HepG2 (cell line): ENCODE measurements around the gene NVL. TPM values are rescaled to one million over a fixed set of nuclear protein-coding genes. Genes with fewer than 3 reads are reported as not detected.
"Not testable (repeated sequence)": the region's sequence is repeated elsewhere in the genome, so short reads cannot be mapped to it uniquely, and the experiment has no call there.

ENCODE experiments used
- ATAC-seq: fragments of 200-7000 bp; cut with Tn5 transposase; 3 replicates; pipeline ENCODE4 v1.9.1; 2020; ENCODE audit warnings: mild to moderate bottlenecking, moderate library complexity
- BruUV-seq: library from RNA; stranded (reverse); fragments of 400-500 nt; replicated peaks from 2 replicates; lab custom pipeline; 2021; lab: Mats Ljungman, UMichigan
- CTCF ChIA-PET: fragments of 300-600 bp; formaldehyde crosslinking; extraction: SDS; loops from one replicate; lab custom pipeline; 2021; ENCODE audit warnings: low total read pairs, inconsistent platforms, low intra/inter-chr PET ratio; lab: Yijun Ruan, JAX
- POLR2A ChIA-PET: fragments of 350-600 bp; sonication (Branson Sonifier 250); formaldehyde crosslinking; loops from one replicate; lab custom pipeline; 2020; ENCODE audit warnings: antibody characterized with exemption, inconsistent platforms; lab: Yijun Ruan, JAX
- DNase-seq: peaks from one replicate; pipeline ENCODE4 v3.0.0-alpha.2; 2015; ENCODE audit warnings: low spot score
- FAIRE-seq: peaks from 3 replicates; lab custom pipeline; 2011; peaks lifted over from hg19 to GRCh38; lab: Jason Lieb, UNC
- H2AFZ ChIP-seq: one replicate; pipeline ENCODE4 v1.6.1; 2011; ENCODE audit warnings: low read length, inconsistent platforms
- H3K27ac ChIP-seq: fragments of 300-600 bp; 3 replicates; pipeline ENCODE4 v1.8.0; 2011; ENCODE audit warnings: mixed run types, mild to moderate bottlenecking, mixed read lengths, low read length, inconsistent platforms; ENCODE audit not compliant: insufficient read depth; ENCODE audit errors: extremely low read length
- H3K27me3 ChIP-seq, 2 experiments: fragments of 200-600 bp in 1 of 2; 2 replicates in 1 of 2; 3 replicates in 1 of 2; pipeline versions ENCODE4 v1.6.0 to v1.8.0; 2011; ENCODE audit warnings: low read length in 2 of 2, mild to moderate bottlenecking in 2 of 2, moderate library complexity in 2 of 2, inconsistent platforms in 1 of 2; ENCODE audit not compliant: insufficient read depth in 2 of 2, control insufficient read depth in 1 of 2
- H3K36me3 ChIP-seq, 2 experiments: fragments of 200-600 bp in 1 of 2; replicated peaks in 1 of 2; 2 replicates in 1 of 2; 3 replicates in 1 of 2; pipeline versions ENCODE4 v1.5.1 to v1.8.0; 2011; ENCODE audit warnings: low read length in 2 of 2, inconsistent platforms in 1 of 2; ENCODE audit not compliant: insufficient read depth in 2 of 2, control insufficient read depth in 1 of 2
- H3K4me1 ChIP-seq: 2 replicates; pipeline ENCODE4 v1.5.1; 2012; ENCODE audit warnings: low read length, inconsistent platforms; ENCODE audit not compliant: insufficient read depth
- H3K4me2 ChIP-seq: 2 replicates; pipeline ENCODE4 v1.6.0; 2011; ENCODE audit warnings: low read depth, low read length, inconsistent platforms
- H3K4me3 ChIP-seq, 3 experiments: fragments of 200-600 bp in 1 of 3; sonication (generic), shearing (Covaris generic) in 1 of 3; replicated peaks in 1 of 3; 2 replicates each; pipeline ENCODE4 v1.5.1; 2011 to 2016; ENCODE audit warnings: low read length in 3 of 3, inconsistent platforms in 2 of 3, low read depth in 2 of 3, mild to moderate bottlenecking in 2 of 3, control low read depth in 1 of 3, mixed read lengths in 1 of 3; ENCODE audit not compliant: insufficient read depth in 1 of 3
- H3K79me2 ChIP-seq: one replicate; pipeline ENCODE4 v1.6.1; 2011; ENCODE audit warnings: low read length, inconsistent platforms; ENCODE audit not compliant: insufficient read depth
- H3K9ac ChIP-seq: 2 replicates; pipeline ENCODE4 v1.6.0; 2011; ENCODE audit warnings: mild to moderate bottlenecking, low read depth, low read length, inconsistent platforms; ENCODE audit not compliant: insufficient read depth
- H3K9me3 ChIP-seq: 2 replicates; pipeline ENCODE4 v1.5.1; 2012; ENCODE audit warnings: mild to moderate bottlenecking, low read length
- H4K20me1 ChIP-seq: 2 replicates; pipeline ENCODE4 v1.6.0; 2011; ENCODE audit warnings: inconsistent platforms, mild to moderate bottlenecking, low read length, moderate library complexity; ENCODE audit not compliant: insufficient read depth
- KDM5A ChIP-seq: fragments of 200-600 bp; sonication (generic); IDR thresholded peaks from 2 replicates; pipeline ENCODE4 v1.7.0; 2018; ENCODE audit warnings: antibody characterized with exemption, mild to moderate bottlenecking, low read length, borderline replicate concordance
- MAFK ChIP-seq, 2 experiments: IDR thresholded peaks in 1 of 2; conservative IDR thresholded peaks in 1 of 2; 2 replicates each; pipeline ENCODE4 v1.6.1; 2011; ENCODE audit warnings: improper control_type of control experiment in 2 of 2, low read length in 2 of 2
- NFATC3 ChIP-seq: sonication (generic); formaldehyde crosslinking; IDR thresholded peaks from 2 replicates; pipeline ENCODE4 v1.5.1; 2020; ENCODE audit warnings: mild to moderate bottlenecking, missing genetic modification reagents
- NR2F2 ChIP-seq: IDR thresholded peaks from 2 replicates; pipeline ENCODE4 v1.6.1; 2012; ENCODE audit warnings: low read depth, inconsistent platforms, borderline replicate concordance
- REXO4 ChIP-seq: sonication (generic); formaldehyde crosslinking; IDR thresholded peaks from 2 replicates; pipeline ENCODE4 v1.8.0; 2022; ENCODE audit warnings: missing genetic modification reagents, mild to moderate bottlenecking, borderline replicate concordance
- ZNF142 ChIP-seq: sonication (generic); formaldehyde crosslinking; IDR thresholded peaks from 2 replicates; pipeline ENCODE4 v1.4.0; 2020; ENCODE audit warnings: missing genetic modification reagents
- ZNF20 ChIP-seq: sonication (generic); formaldehyde crosslinking; IDR thresholded peaks from 2 replicates; pipeline ENCODE4 v1.4.0; 2020; ENCODE audit warnings: mild to moderate bottlenecking, moderate library complexity, missing genetic modification reagents
- WGBS: methylation state at CpG from one replicate; pipeline ENCODE4 v1.1.6; 2017; ENCODE audit warnings: low lambda C conversion rate; 5-methylcytosine and 5-hydroxymethylcytosine counted together
- in situ Hi-C: cut with HindIII; loops from 2 replicates; pipeline ENCODE4 v1.10.0; 2017; ENCODE audit warnings: low pct_unique_long_range_greater_than_20kb; ENCODE audit not compliant: extremely low pct_ligation_motif_present
- intact Hi-C: fragments of 100-400 bp; cut with micrococcal nuclease; formaldehyde crosslinking; loops from one replicate; pipeline ENCODE4 v1.10.0; 2022; ENCODE audit not compliant: unreplicated experiment
- polyA plus RNA-seq, 8 experiments: library from polyadenylated mRNA; depleted of rRNA in 3 of 8; stranded (reverse) in 7 of 8; unstranded in 1 of 8; fragments of >200 nt; fragmentation: Illumina TruSeq in 4 of 8; extraction: Trizol in 4 of 8; gene quantifications; 2 replicates each; pipeline versions ENCODE4 v1.2.1 to v1.2.3, GENCODE V29; 2011 to 2016; ENCODE audit warnings: low read depth in 4 of 8, missing spikeins in 1 of 8, mixed read lengths in 1 of 8; ENCODE audit not compliant: insufficient read depth in 1 of 8
- total RNA-seq, 5 experiments: library from RNA; depleted of rRNA; stranded (reverse); fragments of >200 nt; fragmentation: Illumina TruSeq; extraction: Trizol; gene quantifications; 2 replicates each; pipeline ENCODE4 v1.2.3, GENCODE V29; 2016; ENCODE audit warnings: low read depth in 1 of 5
- TF ChIP-seq, protein P1 (sequence below): sonication (generic); formaldehyde crosslinking; conservative IDR thresholded peaks from 2 replicates; pipeline ENCODE4 v1.8.0; 2022; ENCODE audit warnings: missing genetic modification reagents
- TF ChIP-seq, protein P2 (sequence below): IDR thresholded peaks from 2 replicates; pipeline ENCODE4 v1.6.1; 2016; ENCODE audit warnings: low read depth

Gene NVL
- total and polyA plus RNA-seq, 2 of the 13 experiments (the other 11 are each of a cell fraction or from before 2014, with no cell fraction given): 8.3 to 21.0 TPM

GRCh38 chr1:224311503-224311902 lies 18.5 kb downstream of the NVL start:
- peaks cover 3 to 46% of the 10 kb centered on the region in 2 experiments; a peak in 4 of 5 replicates for H3K36me3 ChIP-seq
- intact Hi-C loops, POLR2A ChIA-PET, H4K20me1 ChIP-seq, in situ Hi-C loops, H3K27me3 ChIP-seq, DNase-seq, H3K9ac ChIP-seq, H3K4me2 ChIP-seq, BruUV-seq, H3K79me2 ChIP-seq, FAIRE-seq, CTCF ChIA-PET, ATAC-seq, H3K4me3 ChIP-seq, H3K27ac ChIP-seq, H2AFZ ChIP-seq, H3K9me3 ChIP-seq, H3K4me1 ChIP-seq: not testable (repeated sequence)
- WGBS: 94% methylated on average over 1 of the region's 1 CpG

DNA sequence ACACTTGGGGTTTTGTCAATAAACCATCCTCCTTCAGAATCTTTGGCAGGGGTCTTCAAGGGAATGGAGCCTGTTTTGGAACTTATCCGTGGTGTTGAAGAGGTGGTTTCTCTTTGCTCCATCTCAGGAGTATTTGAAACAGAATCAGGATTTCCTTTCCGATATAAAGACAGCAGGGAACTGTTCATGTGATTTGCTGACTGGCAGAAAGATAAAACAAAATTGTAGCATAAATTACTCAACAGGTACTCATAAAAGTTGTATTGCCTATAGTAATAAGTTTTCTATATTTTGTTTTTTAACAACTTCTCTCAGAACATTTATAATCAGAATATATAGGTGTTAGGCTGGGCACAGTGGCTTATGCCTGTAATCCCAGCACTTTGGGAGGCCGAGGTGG lies 21.9 kb downstream of the NVL start:
- H3K36me3 ChIP-seq: peaks cover 6 to 43% of the 10 kb centered on the region in 2 experiments; a peak in 4 of 5 replicates
- ATAC-seq: no peak
- H3K27me3 ChIP-seq: no peaks in the 10 kb centered on the region
- no peak overlapping the region for H3K4me3 ChIP-seq
- ChIA-PET POLR2A (no interaction called here), CTCF (no interaction called here)
- H3K79me2 ChIP-seq: no peaks in the 10 kb centered on the region
- no TSS peak for BruUV-seq
- DNase-seq: no peak
- WGBS: 99% methylated on average over 3 of the region's 3 CpGs
- FAIRE-seq: no peak
- H3K4me2 ChIP-seq: no peak overlapping the region
- H4K20me1 ChIP-seq: no peaks in the 10 kb centered on the region
- no peak overlapping the region for H3K9ac ChIP-seq
- no peak overlapping the region for H3K27ac ChIP-seq
- H3K9me3 ChIP-seq: no peaks in the 10 kb centered on the region
- intact Hi-C loops: no loop called here
- in situ Hi-C loops: no loop called here
- H3K4me1 ChIP-seq: no peaks in the 10 kb centered on the region
- no peak overlapping the region for H2AFZ ChIP-seq
- no peak for TF ChIP-seq NR2F2
- TF ChIP-seq ZNF142: no peak
- no peak for TF ChIP-seq KDM5A
- no peak for TF ChIP-seq REXO4 (CRISPR knock-in tag)
- TF ChIP-seq ZNF20 (CRISPR knock-in tag): no peak
- TF ChIP-seq, protein P1, sequence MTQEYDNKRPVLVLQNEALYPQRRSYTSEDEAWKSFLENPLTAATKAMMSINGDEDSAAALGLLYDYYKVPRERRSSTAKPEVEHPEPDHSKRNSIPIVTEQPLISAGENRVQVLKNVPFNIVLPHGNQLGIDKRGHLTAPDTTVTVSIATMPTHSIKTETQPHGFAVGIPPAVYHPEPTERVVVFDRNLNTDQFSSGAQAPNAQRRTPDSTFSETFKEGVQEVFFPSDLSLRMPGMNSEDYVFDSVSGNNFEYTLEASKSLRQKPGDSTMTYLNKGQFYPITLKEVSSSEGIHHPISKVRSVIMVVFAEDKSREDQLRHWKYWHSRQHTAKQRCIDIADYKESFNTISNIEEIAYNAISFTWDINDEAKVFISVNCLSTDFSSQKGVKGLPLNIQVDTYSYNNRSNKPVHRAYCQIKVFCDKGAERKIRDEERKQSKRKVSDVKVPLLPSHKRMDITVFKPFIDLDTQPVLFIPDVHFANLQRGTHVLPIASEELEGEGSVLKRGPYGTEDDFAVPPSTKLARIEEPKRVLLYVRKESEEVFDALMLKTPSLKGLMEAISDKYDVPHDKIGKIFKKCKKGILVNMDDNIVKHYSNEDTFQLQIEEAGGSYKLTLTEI (CRISPR knock-in tag): no peak
- no peak for TF ChIP-seq NFATC3 (CRISPR knock-in tag)
- peak; percentile 52 to 76; a peak in 3 of 4 replicates for TF ChIP-seq MAFK (conservative IDR thresholded peaks at IDR 0.05 in 1 of 2, IDR thresholded peaks at IDR 0.05 in 1 of 2; ENCODE audit: low read length in 2 of 2)
- TF ChIP-seq, protein P2, sequence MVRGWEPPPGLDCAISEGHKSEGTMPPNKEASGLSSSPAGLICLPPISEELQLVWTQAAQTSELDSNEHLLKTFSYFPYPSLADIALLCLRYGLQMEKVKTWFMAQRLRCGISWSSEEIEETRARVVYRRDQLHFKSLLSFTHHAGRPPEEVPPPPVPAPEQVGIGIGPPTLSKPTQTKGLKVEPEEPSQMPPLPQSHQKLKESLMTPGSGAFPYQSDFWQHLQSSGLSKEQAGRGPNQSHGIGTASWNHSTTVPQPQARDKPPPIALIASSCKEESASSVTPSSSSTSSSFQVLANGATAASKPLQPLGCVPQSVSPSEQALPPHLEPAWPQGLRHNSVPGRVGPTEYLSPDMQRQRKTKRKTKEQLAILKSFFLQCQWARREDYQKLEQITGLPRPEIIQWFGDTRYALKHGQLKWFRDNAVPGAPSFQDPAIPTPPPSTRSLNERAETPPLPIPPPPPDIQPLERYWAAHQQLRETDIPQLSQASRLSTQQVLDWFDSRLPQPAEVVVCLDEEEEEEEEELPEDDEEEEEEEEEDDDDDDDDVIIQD: no peak
